ENCODE data around the gene HNF4A.

GRCh38 chr20:44465001-44465560, 109.6 kb downstream of the HNF4A start:
- TF ChIP-seq CTCF (IDR thresholded peaks at IDR 0.05; ENCODE audit: low read depth, low read length) (no peak), EZH2phosphoT487 (IDR thresholded peaks at IDR 0.05; ENCODE audit: low read depth) (no peak)
